HG02588 (cell line): Measurements from ENCODE around the gene INO80B.
"Not testable (repeated sequence)": the region's sequence is repeated elsewhere in the genome, so short reads cannot be mapped to it uniquely, and the experiment has no call there.

Experiments used
- ATAC-seq: cut with Tn5 transposase; IDR thresholded peaks from one replicate; pipeline ENCODE4 v1.9.1; 2021; ENCODE audit warnings: mild to moderate bottlenecking, moderate library complexity; ENCODE audit not compliant: unreplicated experiment

The INO80B gene

GRCh38 chr2:74424995-74425406, 29.9 kb upstream of the INO80B start:
- no peak for ATAC-seq

GRCh38 chr2:74425523-74425922, 29.4 kb upstream of the INO80B start:
- no peak for ATAC-seq

GRCh38 chr2:74426181-74426758, 28.6 kb upstream of the INO80B start:
- ATAC-seq, result no peak

GRCh38 chr2:74427551-74427950, 27.3 kb upstream of the INO80B start:
- ATAC-seq, result no peak

- no peak for ATAC-seq
Observed at GRCh38 chr2:74428675-74429074, 26.2 kb upstream of the INO80B start.

GRCh38 chr2:74429487-74430451, 25.1 kb upstream of the INO80B start:
- no peak for ATAC-seq

GRCh38 chr2:74430502-74430901, 24.4 kb upstream of the INO80B start:
- no peak for ATAC-seq

- no peak for ATAC-seq
Observed at GRCh38 chr2:74436111-74436805, 18.6 kb upstream of the INO80B start.

- ATAC-seq, result no peak
Observed at GRCh38 chr2:74436848-74437695, 17.8 kb upstream of the INO80B start.

- ATAC-seq, result no peak
Observed at GRCh38 chr2:74438248-74438647, 16.6 kb upstream of the INO80B start.

- ATAC-seq, result no peak
Observed at GRCh38 chr2:74439373-74439772, 15.5 kb upstream of the INO80B start.

GRCh38 chr2:74439803-74440377, 15.0 kb upstream of the INO80B start:
- no peak for ATAC-seq

- ATAC-seq, result peak; percentile 92
Observed at GRCh38 chr2:74440378-74441169, 14.3 kb upstream of the INO80B start.

- no peak for ATAC-seq
Observed at GRCh38 chr2:74441170-74441689, 13.7 kb upstream of the INO80B start.

- no peak for ATAC-seq
Observed at GRCh38 chr2:74441690-74442482, 13.0 kb upstream of the INO80B start, which contains the start of gene RTKN. Gene RTKN (minus strand): TSS chr2:74441937. CDS start chr2:74441816, 121 bp downstream.

- not testable (repeated sequence) for ATAC-seq
Observed at GRCh38 chr2:74442483-74443297, 12.2 kb upstream of the INO80B start.

GRCh38 chr2:74444498-74445318, 10.2 kb upstream of the INO80B start:
- ATAC-seq, result no peak
